C1 segment of cervical spinal cord (tissue), 14 donors: Measurements from ENCODE around the gene FUOM.
"Not testable (repeated sequence)": the region's sequence is repeated elsewhere in the genome, so short reads cannot be mapped to it uniquely, and the experiment has no call there.

Experiments
- DNase-seq, 14 donors: peaks; one replicate each; lab custom pipeline; 2025; lab: John Stamatoyannopoulos, UW

FUOM gene

DNA sequence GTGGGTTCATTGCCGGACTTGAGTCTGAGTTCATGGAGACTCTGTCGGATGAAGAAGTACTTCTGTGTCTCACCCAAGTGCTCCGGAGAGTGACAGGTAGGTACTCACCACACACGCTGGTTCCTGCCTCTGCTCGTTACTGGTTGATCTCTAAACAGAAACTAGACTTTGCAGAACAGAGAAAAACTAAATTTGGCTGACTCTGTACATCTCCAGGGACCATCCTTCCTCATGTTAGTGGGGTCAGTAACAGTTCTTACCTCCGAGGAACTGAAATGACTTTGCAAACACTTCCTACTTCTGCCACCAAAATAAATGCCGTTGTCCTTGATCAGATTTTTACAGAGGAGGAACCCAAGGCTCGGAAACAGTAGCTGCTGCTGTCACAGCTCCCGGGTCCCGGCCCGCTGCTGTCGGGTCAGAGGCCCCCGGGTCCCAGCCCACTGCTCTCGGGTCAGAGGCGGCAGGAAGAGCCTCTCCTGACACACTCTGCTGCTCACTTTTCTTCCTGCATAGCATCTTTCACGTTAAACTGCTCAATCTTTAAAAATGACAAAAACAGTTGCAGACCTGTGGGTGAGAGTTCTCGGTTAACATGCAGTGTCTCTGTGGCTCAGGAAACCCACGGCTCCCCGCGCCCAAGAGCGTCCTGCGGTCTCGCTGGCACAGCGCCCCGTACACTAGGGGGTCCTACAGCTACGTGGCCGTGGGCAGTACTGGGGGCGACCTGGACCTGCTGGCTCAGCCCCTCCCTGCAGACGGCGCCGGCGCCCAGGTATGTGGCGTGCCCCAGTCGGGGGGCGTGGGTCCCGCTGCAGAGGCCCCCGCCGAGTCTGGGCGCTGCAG is 31.4 kb upstream of the FUOM start:
- DNase-seq, result no peak

- no peak for DNase-seq
Observed at GRCh38 chr10:133388236-133388972, 30.6 kb upstream of the FUOM start.

- DNase-seq, result not testable (repeated sequence)
Observed at GRCh38 chr10:133386951-133387350, 29.1 kb upstream of the FUOM start.

DNA sequence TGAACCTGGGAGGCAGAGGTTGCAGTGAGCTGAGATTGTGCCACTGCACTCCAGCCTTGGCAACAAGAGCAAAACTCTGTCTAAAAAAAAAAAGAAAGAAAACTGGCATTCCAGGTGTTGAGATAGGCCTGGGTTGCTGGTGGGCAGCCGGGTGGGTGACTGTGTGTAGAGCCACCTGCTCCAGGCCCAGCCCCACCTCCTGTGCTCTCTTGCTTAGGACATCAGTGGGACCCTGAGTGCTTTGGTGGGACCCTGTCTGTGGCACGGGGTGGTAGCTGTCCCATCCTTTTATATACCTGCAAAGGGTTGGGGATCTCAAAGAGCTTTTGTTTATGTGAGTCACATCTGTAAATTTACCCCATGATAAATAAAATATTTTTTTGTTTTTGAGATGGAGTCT is 27.4 kb upstream of the FUOM start:
- no peak for DNase-seq

DNA sequence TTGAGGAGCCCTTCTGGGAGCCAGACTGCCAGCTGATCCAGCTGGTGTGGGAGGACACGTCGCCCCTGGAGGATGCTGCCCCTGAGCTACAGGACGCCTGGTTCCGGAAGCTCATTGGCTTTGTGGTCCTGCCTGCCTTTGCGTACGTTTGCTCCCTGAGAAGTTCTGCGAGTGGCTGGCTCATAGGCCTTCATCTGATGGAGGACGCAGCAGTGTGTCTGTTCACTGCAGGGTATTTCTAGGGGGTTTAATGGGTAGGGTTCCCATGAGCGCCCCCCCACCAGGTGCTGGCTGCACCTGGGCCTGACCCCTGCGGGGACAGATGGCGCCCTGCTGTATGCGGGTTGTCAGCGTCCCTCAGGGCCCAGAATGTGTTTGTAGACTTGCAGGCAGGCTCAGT is 26.3 kb upstream of the FUOM start:
- DNase-seq, result no peak

DNA sequence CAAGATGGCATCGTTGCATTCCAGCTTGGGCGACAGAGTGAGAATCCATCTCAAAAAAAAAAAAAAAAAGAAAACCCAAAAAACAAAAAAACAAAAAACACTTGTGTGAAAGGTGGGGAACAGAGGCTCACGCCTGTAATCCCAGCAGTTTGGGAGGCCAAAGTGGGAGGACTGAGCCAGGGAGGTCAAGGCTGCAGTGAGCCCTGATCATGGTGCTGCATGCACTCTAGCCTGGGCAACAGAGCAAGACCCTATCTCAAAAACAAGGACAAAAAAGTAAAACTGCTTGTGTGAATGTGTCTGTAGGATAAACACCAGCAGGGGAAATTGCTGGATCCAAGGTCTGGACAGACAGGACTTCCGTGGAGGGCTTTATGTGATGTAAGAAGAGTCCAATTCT is 25.7 kb upstream of the FUOM start:
- DNase-seq, result no peak

DNA sequence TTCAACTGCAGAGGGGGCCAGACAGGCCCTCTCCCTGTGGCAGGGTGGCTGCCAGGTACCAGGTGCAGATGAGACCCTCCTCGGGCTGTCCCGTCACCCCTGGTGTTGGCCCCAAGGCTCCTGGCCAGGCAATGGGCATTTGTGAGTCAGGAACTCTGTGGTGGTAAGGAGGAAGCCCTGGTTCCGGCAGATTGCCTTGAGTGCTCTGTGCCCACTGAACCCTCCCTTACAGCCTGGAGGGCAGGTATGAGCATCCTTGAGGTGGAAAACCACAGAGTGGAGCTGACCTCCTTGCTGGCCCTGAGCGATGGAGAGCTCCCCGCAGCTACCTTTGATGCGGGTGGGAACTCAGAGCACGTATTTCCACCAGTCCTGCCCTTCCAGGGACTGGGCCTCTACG is 23.2 kb upstream of the FUOM start:
- no peak for DNase-seq

- DNase-seq, result peak in 5 of 14 donors; percentile 21 to 50 (median 35)
Observed at GRCh38 chr10:133379801-133380666, 22.2 kb upstream of the FUOM start.

DNA sequence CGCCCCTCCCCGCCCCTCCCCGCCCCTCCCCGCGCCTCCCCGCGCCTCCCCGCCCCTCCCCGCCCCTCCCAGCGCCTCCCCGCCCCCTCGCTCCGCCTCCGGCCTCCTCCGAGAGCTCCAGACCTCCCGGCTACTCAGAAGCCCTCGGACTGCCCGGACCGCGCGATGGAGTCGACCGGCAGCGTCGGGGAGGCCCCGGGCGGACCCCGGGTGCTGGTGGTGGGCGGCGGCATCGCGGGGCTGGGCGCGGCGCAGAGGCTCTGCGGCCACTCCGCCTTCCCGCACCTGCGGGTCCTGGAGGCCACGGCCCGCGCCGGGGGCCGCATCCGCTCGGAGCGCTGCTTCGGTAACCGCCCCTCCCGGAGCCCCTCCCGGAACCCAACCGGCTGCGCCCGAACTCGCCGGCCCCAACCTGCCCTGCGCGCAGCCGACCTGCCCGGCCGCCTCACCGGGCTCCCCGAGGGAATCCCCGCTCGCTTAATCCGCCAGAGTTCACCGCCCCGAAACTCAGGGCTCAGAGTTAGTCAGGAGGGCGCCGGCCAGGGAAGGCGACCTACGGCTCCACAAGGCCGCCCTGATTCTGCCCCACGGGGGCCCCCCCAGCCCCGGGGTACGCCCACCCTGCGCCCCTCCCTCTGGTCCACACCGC is 21.5 kb upstream of the FUOM start, which contains the start of gene PAOX:
PAOX (plus strand) TSS at position 111 of the 649 bp plus-strand sequence; CDS start at position 166, 55 bp downstream.
- DNase-seq, result peak in 11 of 14 donors; percentile 21 to 67 (median 51)

DNA sequence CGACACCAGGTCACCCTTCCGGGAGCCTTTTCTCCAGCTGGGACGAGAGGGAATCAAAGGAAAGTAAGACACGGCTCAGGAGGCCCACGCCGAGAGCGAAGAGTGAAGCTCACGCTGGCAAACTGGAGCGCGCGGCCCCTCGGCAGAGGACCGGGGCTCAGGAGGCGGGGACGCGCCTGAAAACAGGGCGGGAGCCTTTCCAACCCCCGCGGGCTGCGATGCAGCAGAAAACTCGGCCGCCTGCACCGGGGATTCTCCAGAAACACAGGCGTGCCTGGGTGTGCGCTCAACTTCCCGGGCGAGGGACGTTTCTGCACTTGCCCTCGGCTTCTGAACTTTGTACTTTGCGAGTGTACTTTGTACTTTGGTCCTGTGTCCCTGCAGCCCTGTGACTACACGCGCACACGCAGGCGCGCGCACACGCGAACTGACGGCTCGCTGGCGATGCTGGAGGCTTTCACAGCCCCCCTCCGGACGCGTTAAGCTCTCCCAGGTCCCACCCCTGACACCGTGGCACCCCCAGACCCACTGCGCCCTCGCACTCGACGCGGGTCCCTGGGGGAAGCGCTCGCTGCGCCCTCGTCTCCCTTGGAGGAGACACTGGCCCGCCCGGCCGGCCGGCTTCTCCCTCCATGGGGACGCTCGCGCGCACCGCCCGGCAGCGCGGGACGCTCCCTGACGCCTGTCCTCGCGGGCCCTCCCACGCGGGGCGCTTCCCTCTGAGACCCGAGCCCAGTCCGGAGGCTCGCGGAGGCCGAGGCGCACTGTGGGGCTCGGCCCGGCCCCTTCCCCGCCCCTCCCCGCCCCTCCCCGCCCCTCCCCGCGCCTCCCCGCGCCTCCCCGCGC is 20.7 kb upstream of the FUOM start:
- peak in 12 of 14 donors; percentile 43 to 83 (median 72) for DNase-seq

GRCh38 chr10:133377818-133378250 is 20.0 kb upstream of the FUOM start:
- DNase-seq, result no peak

DNA sequence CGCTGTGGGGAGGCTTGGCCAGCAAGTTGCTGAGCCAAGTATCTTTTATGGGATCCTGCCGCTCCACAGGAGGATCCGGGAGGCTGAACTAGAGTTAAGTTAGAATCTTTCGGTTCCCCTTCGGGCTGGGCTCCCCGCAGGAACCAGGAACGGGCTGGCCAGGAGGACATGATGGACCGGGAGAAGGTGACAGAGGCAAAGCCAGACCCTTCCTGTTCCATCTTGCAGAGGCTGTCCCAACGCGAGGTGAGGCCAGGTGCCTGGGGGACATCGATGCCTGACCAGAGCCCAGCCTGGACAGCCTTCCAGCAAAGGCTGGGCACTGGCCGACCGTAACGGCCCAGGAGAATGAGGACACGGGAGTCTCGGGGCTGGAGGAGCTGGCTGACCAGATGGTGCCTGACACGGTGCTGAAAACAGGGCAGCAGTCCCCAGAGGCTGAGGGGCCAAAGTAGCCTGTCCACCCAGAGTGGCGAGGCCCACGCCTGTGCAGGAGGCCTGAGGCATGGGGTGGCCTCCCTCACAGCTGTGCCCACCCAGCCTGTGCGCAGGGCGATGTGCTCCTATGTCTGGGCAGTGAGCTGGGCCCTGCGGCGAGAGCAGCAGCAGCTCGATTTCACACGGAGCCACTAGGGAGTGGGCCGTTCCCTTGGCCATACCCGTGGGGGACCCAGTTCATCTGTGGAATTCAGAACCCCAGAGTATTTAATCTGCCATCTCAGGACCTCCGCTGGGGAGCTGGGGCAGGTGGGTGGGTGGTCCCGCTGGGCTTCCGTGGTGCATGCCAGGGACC is 19.4 kb upstream of the FUOM start:
- DNase-seq, result no peak

DNA sequence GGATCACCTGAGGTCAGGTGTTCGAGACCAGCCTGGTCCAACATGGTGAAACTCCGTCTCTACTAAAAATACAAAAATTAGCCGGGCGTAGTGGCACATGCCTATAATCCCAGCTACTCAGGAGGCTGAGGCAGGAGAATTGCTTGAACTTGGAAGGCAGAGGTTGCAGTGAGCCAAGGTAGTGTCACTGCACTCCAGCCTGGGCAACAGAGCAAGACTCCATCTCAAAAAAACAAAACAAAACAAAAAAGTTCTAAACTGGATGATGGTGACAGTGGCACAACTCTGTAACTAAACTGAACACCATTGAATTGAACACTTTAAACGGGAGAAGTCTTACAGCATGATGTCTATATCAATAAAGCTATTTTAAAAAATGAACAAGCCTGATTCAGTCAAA is 18.4 kb upstream of the FUOM start:
- not testable (repeated sequence) for DNase-seq

DNA sequence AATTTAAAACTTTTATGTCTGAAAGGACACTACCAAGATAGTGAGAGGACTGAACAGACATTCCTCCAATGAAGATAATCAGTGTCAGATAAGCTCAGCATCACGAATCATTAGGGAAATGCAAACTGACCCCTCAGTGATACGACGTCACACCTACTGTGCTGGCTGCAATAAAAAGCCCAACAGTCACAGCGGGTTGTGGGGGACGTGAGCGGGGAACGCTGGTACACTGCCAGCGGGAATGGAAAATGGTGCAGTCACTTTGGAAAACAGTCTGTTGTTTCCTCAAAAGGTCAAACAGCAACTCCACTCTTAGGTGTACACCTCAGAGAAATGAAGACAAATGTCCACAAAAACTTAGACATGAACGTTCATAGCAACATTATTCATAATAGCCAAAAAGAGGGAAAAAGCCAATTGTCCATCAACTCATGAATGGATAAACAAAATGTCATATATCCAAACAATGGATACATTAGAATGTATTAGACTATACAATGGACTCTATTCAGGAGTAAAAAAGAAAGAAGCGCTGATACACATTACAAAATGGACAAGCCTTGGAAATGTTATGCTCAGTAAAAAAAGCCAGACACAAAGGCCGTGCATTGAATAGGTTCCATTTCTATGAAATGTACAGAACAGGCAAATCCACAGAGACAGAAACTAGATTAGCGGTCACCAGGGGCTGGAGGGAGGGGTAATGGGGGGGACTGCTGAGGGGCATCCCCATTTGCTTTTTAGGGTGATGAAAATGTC is 17.7 kb upstream of the FUOM start:
- no peak for DNase-seq

GRCh38 chr10:133373174-133374090 is 15.6 kb upstream of the FUOM start, which contains the start of gene ECHS1:
Gene ECHS1 (minus strand): TSS chr10:133373354. CDS start chr10:133373333, 21 bp downstream.
- DNase-seq, result peak; percentile 20 to 91 (median 84)

GRCh38 chr10:133372507-133372906 is 14.7 kb upstream of the FUOM start:
- DNase-seq, result no peak

DNA sequence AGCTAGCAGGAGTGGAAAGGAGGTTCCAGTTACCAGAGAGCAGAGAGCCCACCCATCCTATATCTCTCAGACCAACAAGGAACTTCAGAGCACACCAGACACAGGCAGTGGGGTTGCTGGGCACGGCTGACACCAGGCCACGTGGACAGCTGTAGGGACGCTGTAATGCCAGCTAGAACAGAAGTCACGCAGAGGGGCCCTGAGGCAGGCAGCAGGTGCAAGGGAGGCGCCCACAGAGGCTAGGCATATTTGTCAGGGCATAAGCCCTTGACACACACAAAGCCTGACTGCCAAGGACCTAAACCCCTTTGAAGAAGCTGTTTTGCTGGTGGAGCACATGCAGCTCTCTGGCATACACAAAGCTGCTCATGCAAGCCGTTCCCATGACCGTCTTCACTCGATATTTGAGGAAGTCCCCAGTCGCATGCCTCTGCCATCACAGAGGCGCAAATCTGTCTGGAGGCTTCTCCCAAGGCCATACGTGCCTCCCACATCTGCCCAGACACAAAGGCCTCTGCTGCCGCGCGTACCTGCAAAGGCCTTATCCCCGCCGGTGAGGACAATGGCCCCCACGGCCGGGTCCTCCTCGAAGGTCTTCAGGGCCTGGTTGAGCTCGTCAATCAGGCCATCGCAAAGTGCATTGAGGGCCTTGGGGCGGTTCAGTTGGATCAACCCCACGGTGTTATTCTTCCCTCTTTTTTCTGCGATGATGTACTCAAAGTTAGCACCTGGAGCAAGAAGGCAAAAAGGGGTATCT is 12.4 kb upstream of the FUOM start:
- DNase-seq, result no peak
